ENCODE results near the gene ZNF622.
"Not testable (repeated sequence)": the region's sequence is repeated elsewhere in the genome, so short reads cannot be mapped to it uniquely, and the experiment has no call there.

ZNF622 gene

GRCh38 chr5:16454686-16455085, 10.9 kb downstream of the ZNF622 start:
- FAIRE-seq (no peak), DNase-seq (ENCODE audit: insufficient read length, low spot score) (no peak)
- TF ChIP-seq PAX5 (IDR thresholded peaks at IDR 0.05; ENCODE audit: insufficient read depth, low read length, severe bottlenecking) (no peak), POLR2AphosphoS5 (IDR thresholded peaks at IDR 0.05; ENCODE audit: low read depth, low read length) (no peak), TAF1 (IDR thresholded peaks at IDR 0.05; ENCODE audit: low read depth, low read length) (no peak), POU2F2 (IDR thresholded peaks at IDR 0.05; ENCODE audit: low read depth, low read length) (no peak), SPI1 (IDR thresholded peaks at IDR 0.05; ENCODE audit: low read depth, low read length) (no peak), POLR2A (IDR thresholded peaks at IDR 0.05; ENCODE audit: low read depth, low read length) (no peak)

GRCh38 chr5:16453609-16454008, 12.0 kb downstream of the ZNF622 start:
- DNase-seq (ENCODE audit: insufficient read length, low spot score) (no peak), FAIRE-seq (no peak)
- TF ChIP-seq POU2F2 (IDR thresholded peaks at IDR 0.05; ENCODE audit: low read depth, low read length) (no peak), POLR2A (IDR thresholded peaks at IDR 0.05; ENCODE audit: low read depth, low read length) (no peak), TAF1 (IDR thresholded peaks at IDR 0.05; ENCODE audit: low read depth, low read length) (no peak)

GRCh38 chr5:16450163-16450562, 15.4 kb downstream of the ZNF622 start:
- DNase-seq (ENCODE audit: insufficient read length, low spot score) (no peak), FAIRE-seq (no peak)
- TF ChIP-seq SPI1 (IDR thresholded peaks at IDR 0.05; ENCODE audit: low read depth, low read length) = no peak
- no peak for TF ChIP-seq POU2F2 (IDR thresholded peaks at IDR 0.05; ENCODE audit: low read depth, low read length)
- no peak for TF ChIP-seq PAX5 (IDR thresholded peaks at IDR 0.05; ENCODE audit: insufficient read depth, low read length, severe bottlenecking)
- no peak for TF ChIP-seq POLR2AphosphoS5 (IDR thresholded peaks at IDR 0.05; ENCODE audit: low read depth, low read length)
- TF ChIP-seq POLR2A (IDR thresholded peaks at IDR 0.05; ENCODE audit: low read depth, low read length) = no peak
- TF ChIP-seq TAF1 (IDR thresholded peaks at IDR 0.05; ENCODE audit: low read depth, low read length) = no peak

- DNase-seq (ENCODE audit: insufficient read length, low spot score) = no peak
- TF ChIP-seq PAX5 (IDR thresholded peaks at IDR 0.05; ENCODE audit: insufficient read depth, low read length, severe bottlenecking) = no peak
- TF ChIP-seq POLR2AphosphoS5 (IDR thresholded peaks at IDR 0.05; ENCODE audit: low read depth, low read length) = no peak
- TF ChIP-seq POU2F2 (IDR thresholded peaks at IDR 0.05; ENCODE audit: low read depth, low read length) = no peak
- no peak for TF ChIP-seq SPI1 (IDR thresholded peaks at IDR 0.05; ENCODE audit: low read depth, low read length)
- TF ChIP-seq POLR2A (IDR thresholded peaks at IDR 0.05; ENCODE audit: low read depth, low read length) = no peak
- TF ChIP-seq TAF1 (IDR thresholded peaks at IDR 0.05; ENCODE audit: low read depth, low read length) = no peak
- FAIRE-seq = no peak
These were observed 18.6 kb downstream of the ZNF622 start for GRCh38 chr5:16446993-16447392.

- no peak for FAIRE-seq
- no peak for DNase-seq (ENCODE audit: insufficient read length, low spot score)
These were observed 27.6 kb downstream of the ZNF622 start for GRCh38 chr5:16437977-16438376.

GRCh38 chr5:16436065-16436682, 29.4 kb downstream of the ZNF622 start:
- DNase-seq (ENCODE audit: insufficient read length, low spot score); FAIRE-seq: not testable (repeated sequence)

More at GRCh38 chr5:16437977-16438376, 27.6 kb downstream of the ZNF622 start:
- no peak for TF ChIP-seq POLR2AphosphoS5 (IDR thresholded peaks at IDR 0.05; ENCODE audit: low read depth, low read length)
- no peak for TF ChIP-seq TAF1 (IDR thresholded peaks at IDR 0.05; ENCODE audit: low read depth, low read length)
- TF ChIP-seq POU2F2 (IDR thresholded peaks at IDR 0.05; ENCODE audit: low read depth, low read length) = no peak
- no peak for TF ChIP-seq POLR2A (IDR thresholded peaks at IDR 0.05; ENCODE audit: low read depth, low read length)

- no peak for DNase-seq (ENCODE audit: insufficient read length, low spot score)
- TF ChIP-seq PAX5 (IDR thresholded peaks at IDR 0.05; ENCODE audit: insufficient read depth, low read length, severe bottlenecking) (no peak), SPI1 (IDR thresholded peaks at IDR 0.05; ENCODE audit: low read depth, low read length) (no peak), TAF1 (IDR thresholded peaks at IDR 0.05; ENCODE audit: low read depth, low read length) (no peak), POLR2AphosphoS5 (IDR thresholded peaks at IDR 0.05; ENCODE audit: low read depth, low read length) (no peak), POU2F2 (IDR thresholded peaks at IDR 0.05; ENCODE audit: low read depth, low read length) (no peak), POLR2A (IDR thresholded peaks at IDR 0.05; ENCODE audit: low read depth, low read length) (no peak)
- FAIRE-seq = no peak
These were observed 34.1 kb downstream of the ZNF622 start for GRCh38 chr5:16431490-16431889.

GRCh38 chr5:16430349-16431089, 35.1 kb downstream of the ZNF622 start:
- FAIRE-seq = no peak
- no peak for TF ChIP-seq POLR2AphosphoS5 (IDR thresholded peaks at IDR 0.05; ENCODE audit: low read depth, low read length)
- no peak for TF ChIP-seq POU2F2 (IDR thresholded peaks at IDR 0.05; ENCODE audit: low read depth, low read length)
- TF ChIP-seq PAX5 (IDR thresholded peaks at IDR 0.05; ENCODE audit: insufficient read depth, low read length, severe bottlenecking) = no peak
- TF ChIP-seq POLR2A (IDR thresholded peaks at IDR 0.05; ENCODE audit: low read depth, low read length) = no peak
- no peak for TF ChIP-seq SPI1 (IDR thresholded peaks at IDR 0.05; ENCODE audit: low read depth, low read length)
- no peak for TF ChIP-seq TAF1 (IDR thresholded peaks at IDR 0.05; ENCODE audit: low read depth, low read length)
- no peak for DNase-seq (ENCODE audit: insufficient read length, low spot score)

- FAIRE-seq (no peak), DNase-seq (ENCODE audit: insufficient read length, low spot score) (no peak)
- TF ChIP-seq POLR2AphosphoS5 (IDR thresholded peaks at IDR 0.05; ENCODE audit: low read depth, low read length) = no peak
These were observed 37.2 kb downstream of the ZNF622 start for GRCh38 chr5:16428359-16428758.

- FAIRE-seq (no peak), DNase-seq (ENCODE audit: insufficient read length, low spot score) (no peak)
- no peak for TF ChIP-seq POLR2A (IDR thresholded peaks at IDR 0.05; ENCODE audit: low read depth, low read length)
- TF ChIP-seq TAF1 (IDR thresholded peaks at IDR 0.05; ENCODE audit: low read depth, low read length) = no peak
- no peak for TF ChIP-seq PAX5 (IDR thresholded peaks at IDR 0.05; ENCODE audit: insufficient read depth, low read length, severe bottlenecking)
- no peak for TF ChIP-seq SPI1 (IDR thresholded peaks at IDR 0.05; ENCODE audit: low read depth, low read length)
- TF ChIP-seq POLR2AphosphoS5 (IDR thresholded peaks at IDR 0.05; ENCODE audit: low read depth, low read length) = no peak
- no peak for TF ChIP-seq POU2F2 (IDR thresholded peaks at IDR 0.05; ENCODE audit: low read depth, low read length)
These were observed 38.0 kb downstream of the ZNF622 start for GRCh38 chr5:16427587-16427986.

Data from GM12891 (cell line).